ENCODE measurements around the gene CENPA. TPM values are rescaled to one million over a fixed set of nuclear protein-coding genes. Genes with fewer than 3 reads are reported as not detected.

Gene CENPA
- 2.2 and 3.4 TPM in 2 replicates for total RNA-seq

DNA sequence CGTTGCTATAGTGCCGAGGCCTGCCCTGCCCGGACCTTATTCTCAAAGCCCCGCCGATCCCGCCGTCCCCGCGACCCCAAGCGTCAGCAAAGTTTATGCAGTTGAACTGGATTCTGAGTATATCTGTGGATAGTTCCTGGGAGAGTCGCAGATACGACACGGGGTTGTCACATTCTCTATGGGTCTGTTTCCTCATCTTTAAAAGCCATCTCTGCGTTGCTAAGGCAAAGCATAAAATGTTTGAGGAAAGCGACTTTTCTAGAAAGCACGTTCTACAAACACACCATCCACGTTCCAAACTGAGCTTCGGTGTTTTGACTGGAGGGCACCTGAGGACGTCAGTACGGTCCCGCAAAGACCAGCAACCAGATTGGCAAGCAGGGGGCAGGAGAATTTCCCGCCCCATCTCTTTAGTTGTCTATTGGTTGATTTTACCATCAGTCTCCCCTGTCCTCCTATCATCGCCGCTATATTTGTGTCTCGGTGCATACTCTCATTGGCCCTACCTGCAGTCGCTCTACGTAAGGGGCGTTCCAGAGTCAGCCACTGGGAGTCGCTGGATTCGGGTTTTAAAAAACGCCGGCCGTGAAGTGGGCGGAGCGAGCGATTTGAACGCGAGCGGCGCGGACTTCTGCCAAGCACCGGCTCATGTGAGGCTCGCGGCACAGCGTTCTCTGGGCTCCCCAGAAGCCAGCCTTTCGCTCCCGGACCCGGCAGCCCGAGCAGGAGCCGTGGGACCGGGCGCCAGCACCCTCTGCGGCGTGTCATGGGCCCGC is at the start of gene CENPA:
TSS of gene CENPA (plus strand) at position 626 of the 776 bp plus-strand sequence. CDS start at position 767, 141 bp downstream.

DNA sequence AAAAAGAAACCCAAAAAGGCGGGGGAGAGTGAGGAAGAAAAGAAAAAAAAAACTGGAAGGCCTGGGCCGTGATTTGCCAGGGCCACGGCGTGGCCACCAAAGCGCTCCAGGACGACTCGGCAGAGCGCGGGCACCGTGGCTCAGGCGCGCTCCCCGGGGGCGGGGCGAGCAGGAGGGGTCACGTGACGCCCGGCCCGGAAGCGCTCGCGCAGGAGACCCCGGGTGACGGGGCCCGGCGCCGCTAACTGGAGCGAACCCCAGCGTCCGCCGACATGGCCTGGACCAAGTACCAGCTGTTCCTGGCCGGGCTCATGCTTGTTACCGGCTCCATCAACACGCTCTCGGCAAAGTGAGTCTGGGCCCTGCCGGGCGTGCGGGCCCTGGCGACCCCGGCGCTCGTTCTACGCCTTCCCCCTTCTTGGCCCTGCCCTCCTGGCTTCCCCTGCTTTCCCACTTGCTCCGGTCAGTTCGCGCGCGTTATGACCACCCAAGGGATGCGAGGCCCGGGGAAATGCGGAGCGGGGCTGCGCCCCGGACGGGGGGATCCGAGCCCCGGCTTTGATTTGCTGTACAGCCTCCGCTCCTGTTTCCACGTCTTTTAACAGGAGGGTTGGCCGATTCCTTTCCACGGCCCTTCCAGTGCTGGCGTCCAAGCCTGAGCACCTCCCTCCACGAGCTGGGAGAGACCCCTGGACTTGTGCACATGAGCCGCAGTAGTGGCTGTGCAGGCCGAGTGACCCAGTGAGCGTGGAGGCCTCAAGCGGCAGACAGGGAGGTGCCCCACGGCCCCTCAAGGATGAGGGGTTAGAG is 21.6 kb upstream of the CENPA start, which contains the start of gene SLC35F6:
TSS of gene SLC35F6 (plus strand) at position 207 of the 810 bp plus-strand sequence. CDS start at position 273, 66 bp downstream.

Other genes with a start within 250 kb of the CENPA start
- not detected in 2 replicates for gene CIB4, start 144.7 kb upstream of the CENPA start, total RNA-seq
- under 0.01 TPM in 2 replicates for gene KCNK3, start 93.3 kb upstream of the CENPA start, total RNA-seq
- gene SLC35F6, start 21.8 kb upstream of the CENPA start, total RNA-seq = 45.3 and 56.0 TPM in 2 replicates
- gene DPYSL5, start 62.1 kb downstream of the CENPA start, total RNA-seq = not detected in 2 replicates
- 1.4 and 1.5 TPM in 2 replicates for gene MAPRE3, start 184.6 kb downstream of the CENPA start, total RNA-seq
- 17.0 and 23.1 TPM in 2 replicates for gene TMEM214, start 246.9 kb downstream of the CENPA start, total RNA-seq

Measured in dermis lymphatic vessel endothelial cell (primary cell).